ENCODE results near the gene AMH. TPM values are rescaled to one million over a fixed set of nuclear protein-coding genes. Genes with fewer than 3 reads are reported as not detected.

AMH gene
- total and polyA plus RNA-seq, 10 donors = 0.20 to 5.7 (median 1.0) TPM

- intact Hi-C loops (cut with DNase I; ENCODE audit: low total_unique reads) = no loop called here
- H3K27me3 ChIP-seq (replicated peaks in 1 of 7) = no peaks in the 10 kb centered on the region
- H3K9me3 ChIP-seq = no peaks in the 10 kb centered on the region
- H3K4me3 ChIP-seq = no peak overlapping the region
- peak; percentile 92 for DNase-seq
- peaks cover 0 to 100% (median 86%) of the 10 kb centered on the region in 6 donors for H3K36me3 ChIP-seq
- H3K27ac ChIP-seq = peak overlapping the region in 6 of 8 donors; percentile 13 to 78 (median 67)
- 71 to 79% (median 72%) methylated on average over 14 of the region's 14 CpGs for WGBS, 5 donors
- H3K4me1 ChIP-seq = peaks cover 0 to 61% (median 15%) of the 10 kb centered on the region in 6 donors
- TF ChIP-seq POLR2A (IDR thresholded peaks at IDR 0.05) (no peak), POLR2AphosphoS5 (IDR thresholded peaks at IDR 0.05) (peak; percentile 70 to 84 (median 83))
Measured at GRCh38 chr19:2223959-2224358, 25.2 kb upstream of the AMH start.

- no peak overlapping the region for H3K4me3 ChIP-seq
- no peaks in the 10 kb centered on the region for H3K27me3 ChIP-seq (replicated peaks in 1 of 7)
- peak overlapping the region in 5 of 8 donors; percentile 49 to 78 (median 69) for H3K27ac ChIP-seq
- intact Hi-C loops (cut with DNase I; ENCODE audit: low total_unique reads) = no loop called here
- peaks cover 0 to 100% (median 84%) of the 10 kb centered on the region in 6 donors for H3K36me3 ChIP-seq
- TF ChIP-seq CTCF (IDR thresholded peaks at IDR 0.05 in 8 of 11, conservative IDR thresholded peaks at IDR 0.05 in 3 of 11) (no peak), POLR2A (IDR thresholded peaks at IDR 0.05) (no peak), POLR2AphosphoS5 (IDR thresholded peaks at IDR 0.05) (no peak)
- WGBS, 5 donors = 90 to 94% (median 93%) methylated on average over 12 to 13 of the region's 13 CpGs
- no peaks in the 10 kb centered on the region for H3K9me3 ChIP-seq
- DNase-seq = no peak
- H3K4me1 ChIP-seq = peaks cover 0 to 61% (median 15%) of the 10 kb centered on the region in 6 donors
Measured at GRCh38 chr19:2224754-2225349, 24.3 kb upstream of the AMH start.

DNA sequence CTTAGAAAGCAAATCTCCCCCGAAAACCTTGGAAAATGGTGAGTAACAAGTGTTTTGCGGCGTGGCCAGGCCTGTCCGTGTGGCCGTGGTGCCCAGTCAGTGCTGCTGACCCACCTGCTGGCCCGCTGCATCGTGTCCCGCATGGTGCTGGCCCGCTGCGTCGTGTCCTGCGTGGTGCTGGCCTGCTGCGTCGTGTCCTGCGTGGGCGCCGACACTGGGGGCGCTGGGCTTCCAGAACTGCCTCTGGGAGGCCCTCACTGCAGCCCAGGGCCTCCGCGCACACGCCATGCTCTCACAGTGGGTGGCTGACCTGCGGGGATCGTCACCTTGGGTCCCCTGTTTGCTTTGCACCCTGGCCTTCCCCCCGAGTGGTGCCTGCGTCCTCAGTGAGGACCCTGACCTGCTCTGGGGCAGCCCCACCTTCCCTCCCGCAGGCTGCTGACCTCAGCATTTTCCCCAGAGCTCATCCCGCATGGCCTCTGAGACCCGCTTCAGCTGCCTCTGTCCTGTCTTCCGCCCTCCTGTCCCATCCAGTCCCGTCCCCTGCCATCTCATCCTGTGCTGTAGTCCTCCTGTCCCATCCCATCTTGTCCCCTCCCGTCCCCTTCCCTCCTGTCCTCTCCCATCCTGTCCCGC, 23.6 kb upstream of the AMH start:
- DNase-seq = no peak
- H3K9me3 ChIP-seq = no peaks in the 10 kb centered on the region
- no peaks in the 10 kb centered on the region for H3K27me3 ChIP-seq (replicated peaks in 1 of 7)
- peaks cover 0 to 61% (median 15%) of the 10 kb centered on the region in 6 donors for H3K4me1 ChIP-seq
- peaks cover 0 to 100% (median 84%) of the 10 kb centered on the region in 6 donors for H3K36me3 ChIP-seq
- TF ChIP-seq POLR2AphosphoS5 (IDR thresholded peaks at IDR 0.05) = peak in 1 of 3 donors; percentile 38
- no peak for TF ChIP-seq POLR2A (IDR thresholded peaks at IDR 0.05)
- H3K4me3 ChIP-seq = no peak overlapping the region
- intact Hi-C loops (cut with DNase I; ENCODE audit: low total_unique reads) = no loop called here
- WGBS, 5 donors = 94 to 96% (median 95%) methylated on average over 22 to 32 of the region's 32 CpGs
- H3K27ac ChIP-seq = peak overlapping the region in 3 of 8 donors; percentile 69 to 78 (median 75)

GRCh38 chr19:2226051-2226839, 22.9 kb upstream of the AMH start:
- TF ChIP-seq POLR2AphosphoS5 (IDR thresholded peaks at IDR 0.05) (peak in 2 of 3 donors; percentile 9 to 37), POLR2A (IDR thresholded peaks at IDR 0.05) (no peak)
- H3K36me3 ChIP-seq = peaks cover 0 to 100% (median 83%) of the 10 kb centered on the region in 6 donors
- no peak overlapping the region for H3K4me3 ChIP-seq
- H3K9me3 ChIP-seq = no peaks in the 10 kb centered on the region
- 93 to 96% (median 94%) methylated on average over 36 to 59 of the region's 59 CpGs for WGBS, 5 donors
- H3K4me1 ChIP-seq = peaks cover 0 to 63% (median 15%) of the 10 kb centered on the region in 6 donors
- intact Hi-C loops (cut with DNase I; ENCODE audit: low total_unique reads) = no loop called here
- H3K27ac ChIP-seq = no peak overlapping the region
- DNase-seq = no peak
- H3K27me3 ChIP-seq (replicated peaks in 1 of 7) = no peaks in the 10 kb centered on the region

GRCh38 chr19:2226840-2227360, 22.2 kb upstream of the AMH start:
- TF ChIP-seq POLR2AphosphoS5 (IDR thresholded peaks at IDR 0.05) = peak in 2 of 3 donors; percentile 5 to 15
- TF ChIP-seq CTCF (IDR thresholded peaks at IDR 0.05 in 8 of 11, conservative IDR thresholded peaks at IDR 0.05 in 3 of 11) = no peak
- H3K9me3 ChIP-seq = no peaks in the 10 kb centered on the region
- no peak for DNase-seq
- no peaks in the 10 kb centered on the region for H3K27me3 ChIP-seq (replicated peaks in 1 of 7)
- peak overlapping the region in 4 of 8 donors; percentile 56 to 70 (median 64) for H3K27ac ChIP-seq
- H3K36me3 ChIP-seq = peaks cover 0 to 100% (median 81%) of the 10 kb centered on the region in 6 donors
- H3K4me3 ChIP-seq = peak overlapping the region in 1 of 8 donors; percentile 25
- H3K4me1 ChIP-seq = peaks cover 0 to 65% (median 15%) of the 10 kb centered on the region in 6 donors
- intact Hi-C loops (cut with DNase I; ENCODE audit: low total_unique reads) = no loop called here
- WGBS, 5 donors = 95 to 97% (median 96%) methylated on average over 39 to 53 of the region's 53 CpGs

Data from spleen (tissue), 11 donors.